GM20431 (cell line): ENCODE measurements around the gene MPRIP.

Experiments used
- in situ Hi-C: fragments of 300-500 bp; cut with MseI, MboI; formaldehyde crosslinking; loops from one replicate; pipeline ENCODE4 v1.15.0; 2020; ENCODE audit warnings: low sequenced_read_pairs; ENCODE audit not compliant: unreplicated experiment

The MPRIP gene

DNA sequence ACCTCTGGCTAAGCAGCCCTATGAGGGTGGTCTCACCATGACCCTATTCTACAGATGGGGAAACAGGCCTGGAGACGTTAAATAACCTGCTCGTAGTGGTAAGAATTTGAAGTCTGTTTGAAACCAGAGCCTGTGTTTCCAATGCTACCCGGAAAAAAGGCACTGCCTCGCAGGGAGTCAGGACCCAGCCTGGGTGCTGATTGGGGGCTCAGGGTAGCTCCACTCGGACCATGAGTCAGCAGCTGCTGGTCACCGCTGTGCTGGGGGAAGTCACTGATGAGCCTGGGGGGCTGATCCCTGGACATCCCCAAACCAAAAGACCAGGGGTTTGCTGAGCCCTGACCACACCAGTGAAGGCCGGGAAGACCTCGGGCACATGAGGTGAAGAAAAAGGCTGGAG, 173.3 kb downstream of the MPRIP start:
- in situ Hi-C loops: no loop called here

GRCh38 chr17:17216236-17216635, 174.0 kb downstream of the MPRIP start:
- in situ Hi-C loops: no loop called here

DNA sequence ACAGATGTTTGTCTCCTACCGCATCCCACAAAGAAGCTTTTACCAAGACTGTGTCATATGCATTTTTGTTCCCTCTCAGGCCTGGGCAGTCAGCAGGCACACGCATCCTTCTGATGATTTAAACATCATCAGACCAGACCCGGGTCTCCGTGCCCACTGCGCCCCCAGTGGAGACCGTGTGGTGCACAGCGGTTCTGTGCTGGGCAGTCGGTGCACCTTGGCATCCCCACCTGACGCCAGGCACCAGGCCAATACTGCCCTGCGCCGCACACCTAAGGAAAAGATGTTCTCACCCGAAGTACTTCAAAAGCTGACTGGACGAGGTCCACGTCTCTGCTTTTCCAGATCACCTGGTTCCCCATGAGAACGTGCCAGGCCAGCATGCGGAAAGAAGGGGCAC, 174.5 kb downstream of the MPRIP start:
- in situ Hi-C loops: no loop called here

GRCh38 chr17:17217995-17218394, 175.7 kb downstream of the MPRIP start:
- in situ Hi-C loops: no loop called here

GRCh38 chr17:17220529-17220928, 178.3 kb downstream of the MPRIP start:
- in situ Hi-C loops: no loop called here

- in situ Hi-C loops: no loop called here
Observed at GRCh38 chr17:17221329-17221728, 179.1 kb downstream of the MPRIP start.

GRCh38 chr17:17223736-17224135, 181.5 kb downstream of the MPRIP start:
- in situ Hi-C loops: no loop called here

GRCh38 chr17:17224137-17224536, 181.9 kb downstream of the MPRIP start:
- in situ Hi-C loops: no loop called here

- in situ Hi-C loops: no loop called here
Observed at GRCh38 chr17:17225901-17226300, 183.6 kb downstream of the MPRIP start.

- in situ Hi-C loops: no loop called here
Observed at GRCh38 chr17:17226451-17227265, 184.4 kb downstream of the MPRIP start.

GRCh38 chr17:17227608-17228520, 185.6 kb downstream of the MPRIP start:
- in situ Hi-C loops: no loop called here

DNA sequence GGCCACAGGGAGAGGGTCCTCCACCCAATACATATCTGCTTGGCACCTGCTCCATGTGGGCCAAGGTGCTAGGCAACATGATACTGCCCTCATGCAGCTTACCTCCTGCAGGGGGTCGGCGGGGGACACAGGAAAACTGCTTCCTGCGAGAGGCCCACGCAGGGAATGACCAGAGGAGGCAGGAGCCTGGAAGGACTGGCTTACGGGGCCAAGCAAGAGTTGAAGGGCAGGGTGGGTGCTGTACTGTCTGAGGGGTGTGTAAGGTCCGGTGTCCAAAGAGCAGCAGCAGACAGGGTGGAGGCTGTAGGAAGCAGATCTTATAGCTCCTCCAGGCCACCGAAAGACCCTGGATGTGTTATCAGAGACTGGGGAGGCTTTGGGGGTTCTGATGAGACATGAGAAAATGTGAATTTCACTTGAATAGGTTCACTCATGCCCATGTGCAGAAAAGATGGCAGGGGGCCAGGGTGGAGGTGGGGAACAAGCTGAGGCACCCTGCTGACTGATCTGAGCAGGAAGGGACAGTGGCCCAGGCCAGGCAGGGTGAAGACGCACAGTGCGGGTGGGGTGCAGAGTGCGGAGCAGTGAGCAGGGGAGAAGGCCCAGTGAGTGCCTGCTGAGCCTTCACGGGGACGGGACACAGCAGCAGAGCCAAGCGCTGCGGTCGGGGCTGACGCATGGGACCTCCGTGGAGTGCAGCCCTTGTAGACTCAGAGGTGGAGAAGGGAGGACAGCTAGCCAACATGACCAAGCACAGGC, 186.4 kb downstream of the MPRIP start:
- in situ Hi-C loops: no loop called here

DNA sequence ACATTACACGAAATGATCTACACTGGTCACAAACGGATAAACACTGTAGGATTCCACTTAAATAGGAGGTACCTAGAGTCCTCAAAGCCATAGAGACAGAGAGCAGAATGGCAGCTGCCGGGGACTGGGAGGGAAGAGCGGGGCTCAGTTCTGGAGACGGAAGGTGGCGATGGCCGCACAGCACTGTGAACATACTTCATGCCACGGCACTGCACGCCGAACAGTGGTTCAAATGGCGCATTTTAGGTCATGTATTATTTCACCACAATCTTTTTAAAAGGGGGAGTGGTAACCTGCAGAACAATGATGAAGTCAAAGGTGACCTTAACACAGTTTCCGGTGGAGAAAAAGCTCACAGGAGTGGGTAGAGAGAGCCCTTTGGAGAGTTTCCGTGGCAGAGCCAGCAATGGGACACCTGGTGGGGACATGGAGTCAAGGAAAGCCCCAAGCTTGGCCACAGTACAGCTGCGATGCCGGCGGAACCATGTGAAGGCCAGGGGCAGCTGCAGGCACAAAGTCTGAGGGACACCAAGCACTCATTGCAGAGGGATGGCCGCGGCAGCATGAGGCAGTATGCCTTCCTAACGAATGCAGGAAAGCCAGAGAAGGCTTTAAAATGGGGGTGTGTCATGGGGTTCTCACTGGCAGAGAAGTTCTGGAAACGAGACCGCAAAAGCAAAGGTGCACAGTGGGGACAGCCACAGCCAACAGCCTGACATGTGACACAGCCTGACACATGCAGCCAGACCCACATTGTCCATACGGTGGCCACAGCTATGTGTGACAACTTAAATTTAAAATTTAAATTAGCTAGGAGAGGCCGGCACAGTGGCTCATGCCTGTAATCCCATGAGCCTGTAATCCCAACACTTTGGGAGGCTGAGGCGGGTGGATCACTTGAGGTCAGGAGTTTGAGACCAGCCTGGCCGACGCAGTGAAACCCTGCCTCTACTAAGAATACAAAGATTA, 187.4 kb downstream of the MPRIP start:
- in situ Hi-C loops: no loop called here

GRCh38 chr17:17231621-17232302, 189.5 kb downstream of the MPRIP start:
- in situ Hi-C loops: no loop called here

DNA sequence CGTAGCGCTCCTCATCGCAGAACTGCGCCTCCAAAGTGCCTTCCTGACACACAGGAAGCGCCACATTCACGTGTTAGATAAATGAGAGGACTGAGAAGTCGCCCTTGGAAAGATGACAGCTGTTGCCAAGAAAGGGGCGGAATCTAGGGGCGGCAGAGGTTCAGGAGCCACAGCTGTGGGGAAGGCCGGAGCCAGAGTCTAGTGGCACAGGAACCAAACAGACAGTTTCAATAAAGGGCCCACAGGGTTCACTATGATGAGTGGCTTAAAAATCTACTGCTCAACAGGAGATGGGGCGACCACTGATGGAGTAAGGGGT, 190.0 kb downstream of the MPRIP start:
- in situ Hi-C loops: no loop called here

DNA sequence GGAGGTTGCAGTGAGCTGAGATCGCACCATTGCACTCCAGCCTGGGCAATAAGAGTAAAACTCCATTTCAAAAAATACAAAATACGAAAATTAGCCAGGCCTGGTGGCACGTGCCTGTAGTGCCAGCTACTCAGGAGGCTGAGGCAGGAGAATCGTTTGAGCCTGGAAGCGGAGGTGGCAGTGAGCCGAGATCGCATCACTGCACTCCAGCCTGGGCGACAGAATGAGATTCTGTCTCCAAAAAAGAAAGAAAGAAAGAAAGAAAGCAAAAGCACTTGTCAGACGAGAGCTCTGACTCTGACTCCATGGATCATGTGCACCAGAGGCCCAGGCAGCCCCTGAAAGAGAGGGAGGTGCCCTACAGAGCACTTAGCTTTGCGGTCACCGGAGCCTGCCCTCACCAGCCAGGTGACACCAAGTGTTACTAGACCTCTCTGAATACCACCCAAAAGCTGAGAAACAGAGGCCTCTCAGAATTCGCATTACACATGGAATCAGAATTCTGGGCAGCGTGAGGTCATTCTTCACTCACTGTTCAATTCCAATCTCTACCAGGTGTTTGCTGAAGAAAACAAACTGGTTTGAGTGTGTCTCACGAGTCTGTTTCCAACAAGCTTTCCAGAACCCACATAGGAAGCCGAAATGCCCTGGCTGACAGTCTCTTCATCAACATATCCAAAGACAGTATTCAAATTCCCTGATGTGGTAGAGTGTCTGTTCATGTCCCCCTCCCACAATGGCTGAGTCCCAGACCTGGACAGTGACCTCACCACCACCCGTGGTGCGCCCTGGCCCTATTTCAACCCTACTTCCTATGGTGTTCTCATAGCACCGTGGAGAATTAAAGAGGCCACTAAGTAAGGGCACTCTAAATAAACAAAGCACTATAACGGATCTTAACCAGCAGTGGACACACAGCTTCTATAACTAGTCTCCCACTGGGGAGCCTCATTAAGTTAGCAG, 193.2 kb downstream of the MPRIP start:
- in situ Hi-C loops: no loop called here

DNA sequence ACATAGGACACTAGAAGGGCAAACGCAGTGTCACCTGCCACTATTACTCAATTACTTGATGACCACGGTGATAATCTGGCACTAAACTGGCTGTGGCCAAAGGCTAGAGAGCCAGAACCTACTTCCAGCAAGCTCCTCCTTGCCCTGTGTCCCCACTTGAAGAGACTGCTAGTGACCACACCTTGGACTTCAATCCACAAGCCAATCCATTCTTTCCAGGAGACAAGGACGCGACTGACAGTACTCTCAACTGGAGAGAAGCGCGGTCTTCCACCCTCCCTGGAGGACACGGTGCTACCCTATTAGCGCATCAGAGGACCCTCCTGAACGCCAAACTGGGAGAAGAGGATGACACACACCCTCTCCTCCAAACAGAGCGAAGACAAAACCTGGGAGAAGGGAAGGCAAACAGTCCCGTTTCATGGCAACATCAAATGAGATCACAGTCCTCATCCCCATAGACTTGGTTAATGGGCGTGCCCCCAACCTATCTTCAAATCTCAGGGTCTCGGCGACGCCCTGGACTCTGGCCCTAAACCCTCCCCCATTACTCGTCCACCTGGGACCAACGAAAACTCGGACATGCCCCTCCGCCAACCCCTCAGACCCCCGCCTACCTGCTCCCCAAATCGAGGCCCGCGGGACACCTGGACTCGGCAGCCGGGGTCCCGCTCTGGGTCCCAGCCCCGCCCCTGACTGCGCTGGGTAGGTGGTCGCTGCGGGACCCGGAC, 194.2 kb downstream of the MPRIP start:
- in situ Hi-C loops: no loop called here
